Activated naive CD8-positive, alpha-beta T cell treated with anti-CD3 and anti-CD28 coated beads, Interleukin-2, amount 10 ng/mL, durations not matched to agents 7 days and 5 days (primary cell): ENCODE measurements around the gene LUM. TPM values are rescaled to one million over a fixed set of nuclear protein-coding genes. Genes with fewer than 3 reads are reported as not detected.

Experiments used
- ATAC-seq: fragments of 150-1000 bp; cut with Tn5 transposase; one replicate; pipeline ENCODE4 v1.10.0; 2021; ENCODE audit warnings: low read depth, moderate library complexity
- POLR2A ChIA-PET: fragments of 350-600 bp; sonication (Branson Sonifier 250); formaldehyde crosslinking; loops from one replicate; lab custom pipeline; 2021; ENCODE audit warnings: antibody characterized with exemption; lab: Charles Lee
- DNase-seq: peaks from one replicate; pipeline ENCODE4 v3.0.0; 2021
- H3K27ac Mint-ChIP-seq: one replicate; pipeline ENCODE4 v1.8.0; 2022; ENCODE audit warnings: mild to moderate bottlenecking, mixed read lengths
- H3K27me3 Mint-ChIP-seq: one replicate; pipeline ENCODE4 v1.8.0; 2022; ENCODE audit warnings: mild to moderate bottlenecking, moderate library complexity, mixed read lengths
- H3K36me3 Mint-ChIP-seq: one replicate; pipeline ENCODE4 v1.8.0; 2021; ENCODE audit warnings: mild to moderate bottlenecking, mixed read lengths
- H3K4me1 Mint-ChIP-seq: one replicate; pipeline ENCODE4 v1.8.0; 2021; ENCODE audit warnings: mixed read lengths
- H3K4me3 Mint-ChIP-seq: one replicate; pipeline ENCODE4 v1.8.0; 2022; ENCODE audit warnings: mild to moderate bottlenecking, moderate library complexity, mixed read lengths
- H3K9me3 Mint-ChIP-seq: one replicate; pipeline ENCODE4 v1.8.0; 2021; ENCODE audit warnings: mixed read lengths
- total RNA-seq, 2 experiments: library from RNA; stranded (reverse); gene quantifications; one replicate each; pipeline ENCODE4 v1.2.3, GENCODE V29; 2021

The LUM gene
- total RNA-seq, 2 experiments from 2014 or later, result not detected

GRCh38 chr12:91127751-91128150, 16.5 kb upstream of the LUM start:
- no peak overlapping the region for H3K4me3 Mint-ChIP-seq
- DNase-seq (no peak), ATAC-seq (no peak)
- H3K4me1 Mint-ChIP-seq, result no peaks in the 10 kb centered on the region
- H3K9me3 Mint-ChIP-seq, result no peaks in the 10 kb centered on the region
- POLR2A ChIA-PET, result no interaction called here
- no peaks in the 10 kb centered on the region for H3K36me3 Mint-ChIP-seq
- H3K27ac Mint-ChIP-seq, result no peak overlapping the region
- H3K27me3 Mint-ChIP-seq, result no peaks in the 10 kb centered on the region

- H3K36me3 Mint-ChIP-seq, result no peaks in the 10 kb centered on the region
- no peak for DNase-seq
- no peaks in the 10 kb centered on the region for H3K27me3 Mint-ChIP-seq
- no peak overlapping the region for H3K27ac Mint-ChIP-seq
- no peaks in the 10 kb centered on the region for H3K4me1 Mint-ChIP-seq
- no peak for ATAC-seq
- POLR2A ChIA-PET, result no interaction called here
- no peak overlapping the region for H3K4me3 Mint-ChIP-seq
- no peaks in the 10 kb centered on the region for H3K9me3 Mint-ChIP-seq
Measured at GRCh38 chr12:91127306-91127705, 16.0 kb upstream of the LUM start.

GRCh38 chr12:91126516-91126915, 15.2 kb upstream of the LUM start:
- Mint-ChIP-seq H3K27me3 (no peaks in the 10 kb centered on the region), H3K4me1 (no peaks in the 10 kb centered on the region), H3K9me3 (no peaks in the 10 kb centered on the region), H3K27ac (no peak overlapping the region), H3K4me3 (no peak overlapping the region), H3K36me3 (no peaks in the 10 kb centered on the region)
- POLR2A ChIA-PET, result no interaction called here
- DNase-seq (no peak), ATAC-seq (no peak)

- Mint-ChIP-seq H3K27ac (no peak overlapping the region), H3K4me3 (no peak overlapping the region), H3K27me3 (no peaks in the 10 kb centered on the region), H3K4me1 (no peaks in the 10 kb centered on the region), H3K9me3 (no peaks in the 10 kb centered on the region), H3K36me3 (no peaks in the 10 kb centered on the region)
- ATAC-seq, result no peak
- DNase-seq, result no peak
- POLR2A ChIA-PET, result no interaction called here
Measured at GRCh38 chr12:91123236-91123916, 12.1 kb upstream of the LUM start.

- ATAC-seq, result no peak
- Mint-ChIP-seq H3K4me1 (no peaks in the 10 kb centered on the region), H3K9me3 (no peaks in the 10 kb centered on the region)
Measured at GRCh38 chr12:91120781-91121180, 9.5 kb upstream of the LUM start.

GRCh38 chr12:91119089-91119488, 7.8 kb upstream of the LUM start:
- POLR2A ChIA-PET, result no interaction called here
- peaks cover 2% of the 10 kb centered on the region for H3K27me3 Mint-ChIP-seq
- ATAC-seq, result no peak
- H3K36me3 Mint-ChIP-seq, result no peaks in the 10 kb centered on the region
- DNase-seq, result no peak
- H3K9me3 Mint-ChIP-seq, result no peaks in the 10 kb centered on the region
- no peak overlapping the region for H3K27ac Mint-ChIP-seq
- H3K4me1 Mint-ChIP-seq, result no peaks in the 10 kb centered on the region
- no peak overlapping the region for H3K4me3 Mint-ChIP-seq

More at GRCh38 chr12:91120781-91121180, 9.5 kb upstream of the LUM start:
- H3K36me3 Mint-ChIP-seq, result no peaks in the 10 kb centered on the region
- POLR2A ChIA-PET, result no interaction called here
- H3K27ac Mint-ChIP-seq, result no peak overlapping the region
- no peak overlapping the region for H3K4me3 Mint-ChIP-seq
- DNase-seq, result no peak
- H3K27me3 Mint-ChIP-seq, result no peaks in the 10 kb centered on the region

- Mint-ChIP-seq H3K36me3 (no peaks in the 10 kb centered on the region), H3K27ac (no peak overlapping the region), H3K4me1 (no peaks in the 10 kb centered on the region), H3K9me3 (no peaks in the 10 kb centered on the region), H3K4me3 (no peak overlapping the region), H3K27me3 (peaks cover 2% of the 10 kb centered on the region)
- no peak for DNase-seq
- POLR2A ChIA-PET, result no interaction called here
- ATAC-seq, result no peak
Measured at GRCh38 chr12:91113621-91114020, 2.3 kb upstream of the LUM start.

- H3K36me3 Mint-ChIP-seq, result no peaks in the 10 kb centered on the region
- no peaks in the 10 kb centered on the region for H3K9me3 Mint-ChIP-seq
- no peak overlapping the region for H3K4me3 Mint-ChIP-seq
- no peaks in the 10 kb centered on the region for H3K4me1 Mint-ChIP-seq
- DNase-seq, result no peak
- no peak overlapping the region for H3K27ac Mint-ChIP-seq
- POLR2A ChIA-PET, result no interaction called here
- H3K27me3 Mint-ChIP-seq, result peaks cover 6% of the 10 kb centered on the region
- ATAC-seq, result no peak
Measured at GRCh38 chr12:91110311-91110924, 876 bp downstream of the LUM start.

DNA sequence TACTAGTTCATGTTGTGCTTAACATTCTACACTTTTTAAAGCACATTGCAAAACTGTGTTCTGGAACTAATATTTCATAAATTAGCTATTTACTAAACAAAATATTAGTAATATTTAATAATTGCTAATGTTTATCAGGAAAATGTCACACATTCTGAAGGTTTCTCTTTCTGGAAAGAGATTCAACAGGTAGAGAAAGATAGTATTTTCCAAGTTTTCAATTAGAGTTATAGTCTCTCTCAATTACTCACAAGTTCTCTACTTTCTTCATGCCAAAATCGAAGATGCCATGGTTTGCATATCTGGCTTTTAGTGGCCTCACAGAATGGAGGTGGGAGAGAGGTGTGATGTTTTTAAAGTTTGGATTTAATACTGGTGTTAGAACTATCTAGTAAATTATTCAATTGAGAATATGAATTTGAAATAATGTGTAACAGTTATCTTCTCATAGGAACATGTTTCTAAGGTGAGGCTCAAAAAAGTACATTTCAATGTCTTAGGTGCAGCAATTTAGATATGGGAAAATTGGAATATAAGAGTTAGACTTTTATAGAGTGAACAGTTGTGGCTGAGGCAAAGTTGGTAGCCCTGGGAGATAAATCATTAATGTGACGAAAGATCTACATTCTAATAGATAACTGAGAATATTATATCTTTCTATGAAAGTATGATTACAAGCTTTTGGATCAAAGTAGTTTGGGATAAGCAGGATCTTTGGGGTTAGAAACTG, 1.5 kb downstream of the LUM start:
- ATAC-seq, result no peak
- Mint-ChIP-seq H3K4me3 (no peak overlapping the region), H3K4me1 (no peaks in the 10 kb centered on the region), H3K36me3 (no peaks in the 10 kb centered on the region), H3K27me3 (peaks cover 5% of the 10 kb centered on the region), H3K27ac (no peak overlapping the region), H3K9me3 (no peaks in the 10 kb centered on the region)
- DNase-seq, result no peak
- POLR2A ChIA-PET, result no interaction called here

DNA sequence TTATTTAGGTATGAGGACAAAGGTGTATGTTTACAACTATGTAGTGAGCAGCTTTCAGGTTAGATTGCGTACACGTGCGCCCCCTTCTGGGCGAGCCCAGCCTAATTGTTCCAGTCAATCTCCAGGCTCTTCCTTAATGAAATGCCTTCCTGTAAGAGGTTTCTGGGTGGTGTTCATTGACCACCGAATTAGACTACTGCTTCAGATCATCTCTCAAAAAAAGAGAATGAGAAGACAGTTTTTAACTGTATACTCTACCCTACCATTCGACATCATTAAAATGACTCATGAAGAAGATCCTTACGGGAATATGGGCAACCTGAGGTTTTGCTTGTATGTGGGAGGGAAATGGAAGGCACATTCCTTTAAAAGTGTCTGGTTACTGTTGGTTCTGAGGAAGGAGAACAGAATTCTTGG, 2.1 kb downstream of the LUM start:
- Mint-ChIP-seq H3K4me3 (no peak overlapping the region), H3K27ac (no peak overlapping the region), H3K36me3 (no peaks in the 10 kb centered on the region), H3K4me1 (no peaks in the 10 kb centered on the region), H3K9me3 (no peaks in the 10 kb centered on the region), H3K27me3 (peaks cover 5% of the 10 kb centered on the region)
- peak; percentile 70 for DNase-seq
- ATAC-seq, result no peak
- POLR2A ChIA-PET, result no interaction called here

DNA sequence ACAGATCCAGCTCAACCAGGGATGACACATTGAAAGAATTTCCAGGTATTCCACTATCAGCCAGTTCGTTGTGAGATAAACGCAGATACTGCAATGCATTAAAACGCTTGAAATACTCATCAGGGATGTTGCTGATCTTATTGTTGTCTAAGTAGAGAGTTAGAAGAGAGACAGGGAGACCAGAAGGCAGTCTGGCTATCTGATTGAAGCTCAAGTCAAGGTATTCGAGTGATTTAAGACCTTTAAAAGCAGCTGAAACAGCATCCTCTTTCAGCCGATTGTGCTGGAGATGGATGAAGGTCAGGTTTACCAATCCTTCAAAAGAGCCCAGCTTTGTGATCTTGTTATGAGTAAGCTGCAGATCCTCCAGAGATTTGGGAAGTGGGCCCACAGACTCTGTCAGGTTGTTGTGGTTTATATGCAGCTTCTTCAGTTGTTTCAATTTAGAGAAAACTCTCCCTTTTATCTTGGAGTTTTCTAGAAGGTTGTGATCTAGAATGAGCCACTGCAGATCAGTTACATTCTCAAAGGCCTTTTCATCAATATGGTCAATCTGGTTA, 3.0 kb downstream of the LUM start:
- H3K27me3 Mint-ChIP-seq, result peaks cover 5% of the 10 kb centered on the region
- no peaks in the 10 kb centered on the region for H3K36me3 Mint-ChIP-seq
- no peak overlapping the region for H3K27ac Mint-ChIP-seq
- ATAC-seq (no peak), DNase-seq (no peak)
- no peak overlapping the region for H3K4me3 Mint-ChIP-seq
- no peaks in the 10 kb centered on the region for H3K4me1 Mint-ChIP-seq
- no peaks in the 10 kb centered on the region for H3K9me3 Mint-ChIP-seq
- POLR2A ChIA-PET, result no interaction called here

DNA sequence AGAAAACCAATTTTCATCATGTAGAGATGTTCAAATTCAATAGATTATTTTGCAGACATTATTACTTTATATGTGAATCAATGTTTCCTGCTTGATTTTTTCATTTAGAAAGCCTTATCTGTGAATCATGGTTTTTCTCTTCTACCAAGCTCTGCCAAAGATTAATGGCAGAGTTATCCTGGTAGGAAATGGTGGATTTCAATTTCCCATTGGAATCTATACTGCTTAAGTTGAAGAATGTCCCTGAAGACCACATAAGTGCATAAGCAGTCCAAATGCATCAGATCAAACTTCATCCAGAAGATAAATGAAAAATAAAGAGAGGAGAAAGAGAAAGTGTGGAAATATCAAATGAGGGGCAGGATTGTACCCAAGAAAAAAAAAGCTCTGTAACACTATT, 5.0 kb downstream of the LUM start:
- DNase-seq (no peak), ATAC-seq (no peak)
- Mint-ChIP-seq H3K9me3 (no peaks in the 10 kb centered on the region), H3K4me1 (no peaks in the 10 kb centered on the region), H3K4me3 (no peak overlapping the region), H3K27ac (no peak overlapping the region), H3K36me3 (no peaks in the 10 kb centered on the region), H3K27me3 (peaks cover 5% of the 10 kb centered on the region)
- POLR2A ChIA-PET, result no interaction called here

- Mint-ChIP-seq H3K36me3 (no peaks in the 10 kb centered on the region), H3K4me1 (no peaks in the 10 kb centered on the region), H3K4me3 (no peak overlapping the region), H3K27ac (no peak overlapping the region), H3K9me3 (no peaks in the 10 kb centered on the region), H3K27me3 (peaks cover 5% of the 10 kb centered on the region)
- ATAC-seq (no peak), DNase-seq (no peak)
- POLR2A ChIA-PET, result no interaction called here
Measured at GRCh38 chr12:91105807-91106206, 5.5 kb downstream of the LUM start.
